ENCODE measurements around the gene CHD6.
A peak's percentile ranks its signal among the peaks of the same experiment; 100 is the strongest.

Gene CHD6

DNA sequence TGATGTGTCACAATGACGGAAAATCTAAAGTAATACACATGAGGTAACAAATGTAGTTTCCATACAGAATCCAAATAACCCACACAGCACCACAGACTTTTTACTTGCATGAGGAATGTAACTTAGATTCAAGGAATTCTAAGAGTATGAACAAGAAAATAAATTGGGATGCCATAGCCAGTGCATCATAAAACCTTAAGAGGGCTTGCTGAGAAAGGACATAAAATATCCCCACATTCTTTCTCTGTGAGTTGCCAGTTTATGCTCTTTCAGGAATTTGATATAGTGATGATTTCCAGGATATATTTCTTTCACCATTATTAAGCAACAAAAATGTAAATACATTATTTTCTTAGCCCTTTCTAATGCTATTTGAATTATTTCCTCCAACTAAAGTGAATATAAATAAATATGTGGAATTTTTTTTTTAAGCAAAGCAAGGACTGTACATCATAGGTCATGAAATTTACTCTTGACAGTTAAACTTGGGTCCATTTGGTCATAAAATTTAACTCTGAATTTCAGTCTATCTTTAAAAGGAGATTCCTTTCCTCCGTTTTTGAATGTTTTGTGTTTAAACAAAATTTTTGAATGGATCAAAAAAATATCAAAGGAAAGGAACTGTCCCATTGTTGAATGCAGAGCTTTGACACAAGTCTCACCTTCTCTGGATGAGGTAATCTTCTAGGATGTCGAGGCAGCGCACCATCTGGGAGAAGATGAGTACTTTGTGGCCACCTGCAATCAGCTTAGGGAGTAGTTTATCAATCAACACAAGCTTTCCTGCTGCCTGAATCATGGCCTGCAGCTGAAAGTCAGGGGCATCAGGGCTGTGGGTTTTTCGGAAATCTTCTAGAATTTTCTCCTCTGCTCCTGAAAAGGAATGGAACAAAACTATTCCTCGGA, 135.3 kb downstream of the CHD6 start:
- H3K4me3 ChIP-seq (ENCODE audit: low read length), result no peak overlapping the region
- TF ChIP-seq, protein P1, sequence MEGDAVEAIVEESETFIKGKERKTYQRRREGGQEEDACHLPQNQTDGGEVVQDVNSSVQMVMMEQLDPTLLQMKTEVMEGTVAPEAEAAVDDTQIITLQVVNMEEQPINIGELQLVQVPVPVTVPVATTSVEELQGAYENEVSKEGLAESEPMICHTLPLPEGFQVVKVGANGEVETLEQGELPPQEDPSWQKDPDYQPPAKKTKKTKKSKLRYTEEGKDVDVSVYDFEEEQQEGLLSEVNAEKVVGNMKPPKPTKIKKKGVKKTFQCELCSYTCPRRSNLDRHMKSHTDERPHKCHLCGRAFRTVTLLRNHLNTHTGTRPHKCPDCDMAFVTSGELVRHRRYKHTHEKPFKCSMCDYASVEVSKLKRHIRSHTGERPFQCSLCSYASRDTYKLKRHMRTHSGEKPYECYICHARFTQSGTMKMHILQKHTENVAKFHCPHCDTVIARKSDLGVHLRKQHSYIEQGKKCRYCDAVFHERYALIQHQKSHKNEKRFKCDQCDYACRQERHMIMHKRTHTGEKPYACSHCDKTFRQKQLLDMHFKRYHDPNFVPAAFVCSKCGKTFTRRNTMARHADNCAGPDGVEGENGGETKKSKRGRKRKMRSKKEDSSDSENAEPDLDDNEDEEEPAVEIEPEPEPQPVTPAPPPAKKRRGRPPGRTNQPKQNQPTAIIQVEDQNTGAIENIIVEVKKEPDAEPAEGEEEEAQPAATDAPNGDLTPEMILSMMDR (conservative IDR thresholded peaks at IDR 0.05; ENCODE audit: low read depth, low read length), result no peak
- DNase-seq (ENCODE audit: low read depth), result peak; percentile 42

DNA sequence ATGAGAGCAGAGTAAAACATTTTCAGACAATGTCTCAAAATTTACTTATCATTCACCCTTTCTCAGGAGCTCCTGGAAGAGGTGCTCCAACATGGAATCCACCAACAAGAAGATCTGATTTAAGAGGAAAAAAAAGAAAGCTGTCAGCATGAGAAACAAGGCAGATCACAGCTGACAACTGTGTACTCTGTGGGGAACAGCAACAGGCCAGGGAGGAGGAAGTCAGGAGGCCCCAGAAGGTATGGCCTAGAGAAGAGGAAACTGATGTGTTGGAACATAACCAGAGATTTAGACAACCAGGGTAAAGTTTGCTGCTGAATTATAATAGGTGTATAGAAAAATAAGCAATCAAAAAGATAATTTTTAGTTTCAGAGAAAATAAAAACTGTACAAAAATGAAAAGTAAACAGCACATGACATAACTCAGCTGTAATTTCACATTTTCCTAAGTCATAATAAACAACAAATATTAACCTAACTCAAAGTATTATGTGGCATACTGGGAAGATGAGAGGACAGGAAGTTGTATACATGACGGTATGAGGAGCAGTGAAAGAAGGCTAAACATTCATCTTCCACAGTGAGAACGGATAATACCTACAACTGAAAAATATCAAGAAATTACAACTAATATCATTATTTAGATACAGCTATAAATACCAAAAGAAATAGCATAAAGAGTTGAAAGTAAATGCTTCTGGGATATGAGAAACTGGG, 138.0 kb downstream of the CHD6 start:
- no peak overlapping the region for H3K4me3 ChIP-seq (ENCODE audit: low read length)
- TF ChIP-seq, protein P1 (conservative IDR thresholded peaks at IDR 0.05; ENCODE audit: low read depth, low read length), result no peak
- DNase-seq (ENCODE audit: low read depth), result no peak

DNA sequence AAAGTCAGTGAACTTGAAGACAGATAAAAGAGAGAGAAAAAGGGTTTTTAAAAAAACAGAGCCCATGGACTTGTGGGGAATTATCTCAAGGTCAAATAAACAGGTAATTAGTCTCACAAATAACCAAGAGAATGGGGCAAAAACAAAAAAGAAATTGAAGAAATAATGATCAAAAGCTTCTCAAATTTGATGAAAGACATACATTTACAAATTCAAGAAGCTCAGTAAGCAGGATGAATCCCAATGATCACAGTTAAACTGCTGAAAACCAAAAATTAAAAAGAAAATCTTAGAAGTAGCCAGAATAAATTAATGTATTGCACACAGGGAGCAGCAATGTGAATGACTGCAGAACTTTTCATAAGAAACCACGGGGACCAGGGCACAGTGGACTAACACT, 139.1 kb downstream of the CHD6 start:
- TF ChIP-seq, protein P1 (conservative IDR thresholded peaks at IDR 0.05; ENCODE audit: low read depth, low read length), result no peak
- no peak overlapping the region for H3K4me3 ChIP-seq (ENCODE audit: low read length)
- DNase-seq (ENCODE audit: low read depth), result no peak

DNA sequence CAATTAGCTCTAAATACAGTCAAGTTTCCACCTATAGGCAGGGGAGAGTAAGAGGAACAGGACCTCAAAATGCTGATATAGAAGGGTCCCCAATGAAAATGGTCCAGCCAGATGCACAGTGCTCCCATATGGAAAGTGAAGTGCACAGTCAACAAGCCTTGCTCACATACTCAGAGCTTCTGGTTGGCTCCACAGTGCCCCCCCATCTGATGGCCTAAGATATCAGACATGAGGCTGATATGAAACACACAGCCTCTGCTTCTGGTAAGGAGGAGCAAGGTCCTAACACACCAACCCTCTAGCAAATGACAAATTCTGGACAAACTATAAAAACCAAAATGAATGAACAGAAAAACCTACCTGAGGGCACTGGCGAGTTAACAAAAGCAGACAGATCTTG, 140.2 kb downstream of the CHD6 start:
- TF ChIP-seq, protein P1 (conservative IDR thresholded peaks at IDR 0.05; ENCODE audit: low read depth, low read length), result no peak
- H3K4me3 ChIP-seq (ENCODE audit: low read length), result no peak overlapping the region
- no peak for DNase-seq (ENCODE audit: low read depth)

DNA sequence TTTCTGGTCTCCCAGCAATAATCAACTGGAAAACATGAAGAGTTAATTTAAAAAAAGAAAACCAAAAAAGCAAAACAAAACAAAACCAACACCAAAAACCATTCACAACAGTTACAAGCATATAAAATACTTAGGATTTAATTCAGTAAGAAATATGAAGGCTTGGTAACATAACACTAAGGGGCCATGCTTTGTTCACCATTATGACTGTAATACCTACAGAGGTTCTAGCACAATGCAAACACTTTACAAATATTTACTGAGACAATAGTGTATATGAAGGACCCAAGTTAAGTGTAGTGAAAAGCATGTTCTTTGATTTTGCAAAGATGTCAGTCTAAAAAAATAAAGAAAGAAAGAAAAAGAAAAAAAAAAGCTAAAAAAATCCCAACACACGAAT, 141.7 kb downstream of the CHD6 start:
- TF ChIP-seq, protein P1 (conservative IDR thresholded peaks at IDR 0.05; ENCODE audit: low read depth, low read length), result no peak
- no peak for DNase-seq (ENCODE audit: low read depth)
- H3K4me3 ChIP-seq (ENCODE audit: low read length), result no peak overlapping the region

- DNase-seq (ENCODE audit: low read depth), result peak; percentile 74
- TF ChIP-seq, protein P1 (conservative IDR thresholded peaks at IDR 0.05; ENCODE audit: low read depth, low read length), result no peak
Measured at GRCh38 chr20:41476013-41476441, 142.2 kb downstream of the CHD6 start.

More at GRCh38 chr20:41476013-41476441, 142.2 kb downstream of the CHD6 start:
- no peak overlapping the region for H3K4me3 ChIP-seq (ENCODE audit: low read length)
